Measurements from ENCODE around the gene ELF2. TPM values are rescaled to one million over a fixed set of nuclear protein-coding genes. Genes with fewer than 3 reads are reported as not detected.

The ELF2 gene
- total and polyA plus RNA-seq, 2 donors (not counting 3 experiments of a cell fraction or from before 2014, with no cell fraction given) = 16.4 to 35.1 TPM

- POLR2A ChIA-PET = interaction anchor here (0.6 to 1.5 kb wide), 4 partner anchors 13 to 794 kb away, joined by 3 to 6 read pairs (median 4); no protein-coding TSS in a partner anchor
- H3K4me3 ChIP-seq (replicated peaks in 1 of 3; ENCODE audit: insufficient read depth in 1 of 3, low read depth in 1 of 3, low read length in 3 of 3) = peak overlapping the region in 2 of 3 experiments; percentile 51 to 90
- H3K4me1 ChIP-seq (ENCODE audit: control insufficient read depth, extremely low read depth, insufficient read depth, low read length) = peaks cover 34% of the 10 kb centered on the region
- CTCF ChIA-PET = interaction anchor here (0.7 to 10.0 kb wide), 7 partner anchors 12 to 281 kb away, joined by 3 to 124 read pairs (median 3); no protein-coding TSS in a partner anchor
- no peaks in the 10 kb centered on the region for H3K9me3 ChIP-seq (replicated peaks; ENCODE audit: control insufficient read depth, insufficient read depth, low read length)
- peak; percentile 94 for FAIRE-seq
- intact Hi-C loops (cut with micrococcal nuclease) (loop anchor here (1.0 to 10.0 kb wide), 8 partner anchors 69 to 1080 kb away; partner anchors contain the start of gene ELF2), dilution Hi-C loops (cut with MboI; ENCODE audit: extremely low pct_ligation_motif_present, low sequenced_read_pairs) (no loop called here)
- H2AFZ ChIP-seq (ENCODE audit: low read depth, low read length) = peak overlapping the region; percentile 17
- H3K9ac ChIP-seq (replicated peaks; ENCODE audit: extremely low read depth, insufficient read depth, low read length) = peak overlapping the region; percentile 98
- H3K79me2 ChIP-seq (ENCODE audit: control insufficient read depth, insufficient read depth, low read length) = peaks cover 39% of the 10 kb centered on the region
- H3K9me1 ChIP-seq (replicated peaks; ENCODE audit: control insufficient read depth, extremely low read depth, insufficient read depth, low read length) = no peaks in the 10 kb centered on the region
- no peaks in the 10 kb centered on the region for H3K36me3 ChIP-seq (ENCODE audit: control insufficient read depth in 2 of 2, extremely low read depth in 1 of 2, insufficient read depth in 2 of 2, low read length in 2 of 2)
- peaks cover 4% of the 10 kb centered on the region for H4K20me1 ChIP-seq (replicated peaks; ENCODE audit: control insufficient read depth, extremely low read depth, insufficient read depth, low read length)
- H3K27ac ChIP-seq (ENCODE audit: insufficient read depth, low read depth, low read length) = peak overlapping the region; percentile 100
- TF ChIP-seq FOS (IDR thresholded peaks at IDR 0.05; ENCODE audit: borderline replicate concordance, insufficient read depth, low read length) = peak; percentile 98
- TF ChIP-seq POLR2A (IDR thresholded peaks at IDR 0.05; ENCODE audit: low read depth, low read length) = peak; percentile 72
- peak; percentile 83 for TF ChIP-seq GATA2 (IDR thresholded peaks at IDR 0.05; ENCODE audit: insufficient read depth, insufficient read length, low read depth, low read length)
- TF ChIP-seq JUN (IDR thresholded peaks at IDR 0.05; ENCODE audit: borderline replicate concordance, insufficient read depth, insufficient read length, low read depth) = peak; percentile 100
- TF ChIP-seq POLR2AphosphoS5 (IDR thresholded peaks at IDR 0.05; ENCODE audit: insufficient read depth, low read depth, low read length) = peak; percentile 94
- TF ChIP-seq MAX (IDR thresholded peaks at IDR 0.05; ENCODE audit: insufficient read depth, insufficient read length) = no peak
- TF ChIP-seq MYC (IDR thresholded peaks at IDR 0.05; ENCODE audit: low read depth, low read length) = no peak
- DNase-seq (ENCODE audit: low read depth, low spot score) = peak; percentile 98
- BruUV-seq (replicated peaks) = TSS peak; percentile 97
- no peaks in the 10 kb centered on the region for H3K27me3 ChIP-seq (ENCODE audit: control insufficient read depth in 2 of 2, insufficient read depth in 2 of 2, low read length in 2 of 2)
- H3K4me2 ChIP-seq (ENCODE audit: insufficient read depth, low read length) = peak overlapping the region; percentile 89
These were observed 162.4 kb downstream of the ELF2 start for GRCh38 chr4:139014371-139015268.
